ENCODE results near the gene FGF14.

FGF14 gene

GRCh38 chr13:101949681-101950080 lies 452.2 kb downstream of the FGF14 start:
- Mint-ChIP-seq H3K27me3 (peaks cover 3% of the 10 kb centered on the region), H3K9me3 (peaks cover 11% of the 10 kb centered on the region), H3K27ac (no peak overlapping the region), H3K36me3 (ENCODE audit: low read depth) (no peaks in the 10 kb centered on the region), H3K4me3 (no peak overlapping the region), H3K4me1 (ENCODE audit: low read depth) (no peaks in the 10 kb centered on the region)

GRCh38 chr13:101946401-101946800 lies 455.4 kb downstream of the FGF14 start:
- no peak overlapping the region for H3K4me3 Mint-ChIP-seq
- peaks cover 11% of the 10 kb centered on the region for H3K9me3 Mint-ChIP-seq

GRCh38 chr13:101945435-101945834 lies 456.4 kb downstream of the FGF14 start:
- Mint-ChIP-seq H3K36me3 (ENCODE audit: low read depth) (no peaks in the 10 kb centered on the region), H3K27me3 (peaks cover 6% of the 10 kb centered on the region), H3K9me3 (peaks cover 8% of the 10 kb centered on the region), H3K27ac (no peak overlapping the region), H3K4me3 (no peak overlapping the region), H3K4me1 (ENCODE audit: low read depth) (no peaks in the 10 kb centered on the region)

More at GRCh38 chr13:101946401-101946800, 455.4 kb downstream of the FGF14 start:
- no peaks in the 10 kb centered on the region for H3K4me1 Mint-ChIP-seq (ENCODE audit: low read depth)
- H3K27ac Mint-ChIP-seq, result no peak overlapping the region
- H3K36me3 Mint-ChIP-seq (ENCODE audit: low read depth), result no peaks in the 10 kb centered on the region
- peaks cover 9% of the 10 kb centered on the region for H3K27me3 Mint-ChIP-seq

GRCh38 chr13:101944521-101944920 lies 457.3 kb downstream of the FGF14 start:
- no peak overlapping the region for H3K4me3 Mint-ChIP-seq

GRCh38 chr13:101942535-101943157 lies 459.2 kb downstream of the FGF14 start:
- no peak overlapping the region for H3K4me3 Mint-ChIP-seq
- peaks cover 6% of the 10 kb centered on the region for H3K27me3 Mint-ChIP-seq
- H3K36me3 Mint-ChIP-seq (ENCODE audit: low read depth), result no peaks in the 10 kb centered on the region
- no peak overlapping the region for H3K27ac Mint-ChIP-seq
- no peaks in the 10 kb centered on the region for H3K4me1 Mint-ChIP-seq (ENCODE audit: low read depth)
- H3K9me3 Mint-ChIP-seq, result peaks cover 5% of the 10 kb centered on the region

More at GRCh38 chr13:101944521-101944920, 457.3 kb downstream of the FGF14 start:
- Mint-ChIP-seq H3K27me3 (peaks cover 6% of the 10 kb centered on the region), H3K9me3 (peaks cover 8% of the 10 kb centered on the region), H3K27ac (no peak overlapping the region), H3K4me1 (ENCODE audit: low read depth) (no peaks in the 10 kb centered on the region), H3K36me3 (ENCODE audit: low read depth) (no peaks in the 10 kb centered on the region)

GRCh38 chr13:101942038-101942437 lies 459.8 kb downstream of the FGF14 start:
- Mint-ChIP-seq H3K9me3 (peaks cover 2% of the 10 kb centered on the region), H3K36me3 (ENCODE audit: low read depth) (no peaks in the 10 kb centered on the region), H3K4me1 (ENCODE audit: low read depth) (no peaks in the 10 kb centered on the region), H3K27ac (no peak overlapping the region), H3K27me3 (peaks cover 8% of the 10 kb centered on the region), H3K4me3 (no peak overlapping the region)

- Mint-ChIP-seq H3K4me1 (ENCODE audit: low read depth) (no peaks in the 10 kb centered on the region), H3K36me3 (ENCODE audit: low read depth) (no peaks in the 10 kb centered on the region), H3K4me3 (no peak overlapping the region), H3K27me3 (peaks cover 8% of the 10 kb centered on the region), H3K9me3 (no peaks in the 10 kb centered on the region), H3K27ac (no peak overlapping the region)
Observed at GRCh38 chr13:101941095-101941783, 460.6 kb downstream of the FGF14 start.

GRCh38 chr13:101939370-101939769 lies 462.5 kb downstream of the FGF14 start:
- no peak overlapping the region for H3K4me3 Mint-ChIP-seq
- no peaks in the 10 kb centered on the region for H3K36me3 Mint-ChIP-seq (ENCODE audit: low read depth)
- H3K27ac Mint-ChIP-seq, result no peak overlapping the region
- H3K9me3 Mint-ChIP-seq, result no peaks in the 10 kb centered on the region
- H3K27me3 Mint-ChIP-seq, result peaks cover 8% of the 10 kb centered on the region
- H3K4me1 Mint-ChIP-seq (ENCODE audit: low read depth), result no peaks in the 10 kb centered on the region

GRCh38 chr13:101935828-101936227 lies 466.0 kb downstream of the FGF14 start:
- peaks cover 3% of the 10 kb centered on the region for H3K27me3 Mint-ChIP-seq
- no peaks in the 10 kb centered on the region for H3K9me3 Mint-ChIP-seq
- no peaks in the 10 kb centered on the region for H3K4me1 Mint-ChIP-seq (ENCODE audit: low read depth)
- no peak overlapping the region for H3K27ac Mint-ChIP-seq
- H3K4me3 Mint-ChIP-seq, result no peak overlapping the region
- no peaks in the 10 kb centered on the region for H3K36me3 Mint-ChIP-seq (ENCODE audit: low read depth)

- peaks cover under 1% of the 10 kb centered on the region for H3K27me3 Mint-ChIP-seq
- H3K27ac Mint-ChIP-seq, result no peak overlapping the region
- no peaks in the 10 kb centered on the region for H3K36me3 Mint-ChIP-seq (ENCODE audit: low read depth)
Observed at GRCh38 chr13:101931186-101931585, 470.7 kb downstream of the FGF14 start.

GRCh38 chr13:101930331-101930730 lies 471.5 kb downstream of the FGF14 start:
- Mint-ChIP-seq H3K4me1 (ENCODE audit: low read depth) (no peaks in the 10 kb centered on the region), H3K27me3 (peaks cover 9% of the 10 kb centered on the region), H3K4me3 (no peak overlapping the region), H3K9me3 (no peaks in the 10 kb centered on the region), H3K36me3 (ENCODE audit: low read depth) (no peaks in the 10 kb centered on the region), H3K27ac (no peak overlapping the region)

More at GRCh38 chr13:101931186-101931585, 470.7 kb downstream of the FGF14 start:
- Mint-ChIP-seq H3K4me1 (ENCODE audit: low read depth) (no peaks in the 10 kb centered on the region), H3K4me3 (no peak overlapping the region), H3K9me3 (no peaks in the 10 kb centered on the region)

GRCh38 chr13:101925731-101926130 lies 476.1 kb downstream of the FGF14 start:
- H3K9me3 Mint-ChIP-seq, result no peaks in the 10 kb centered on the region
- no peak overlapping the region for H3K27ac Mint-ChIP-seq
- H3K27me3 Mint-ChIP-seq, result peaks cover 27% of the 10 kb centered on the region
- H3K36me3 Mint-ChIP-seq (ENCODE audit: low read depth), result no peaks in the 10 kb centered on the region
- H3K4me1 Mint-ChIP-seq (ENCODE audit: low read depth), result no peaks in the 10 kb centered on the region
- no peak overlapping the region for H3K4me3 Mint-ChIP-seq

GRCh38 chr13:101919541-101920181 lies 482.2 kb downstream of the FGF14 start:
- no peak overlapping the region for H3K4me3 Mint-ChIP-seq
- H3K4me1 Mint-ChIP-seq (ENCODE audit: low read depth), result no peaks in the 10 kb centered on the region
- H3K36me3 Mint-ChIP-seq (ENCODE audit: low read depth), result no peaks in the 10 kb centered on the region
- no peak overlapping the region for H3K27ac Mint-ChIP-seq
- H3K27me3 Mint-ChIP-seq, result peaks cover 60% of the 10 kb centered on the region
- no peaks in the 10 kb centered on the region for H3K9me3 Mint-ChIP-seq

GRCh38 chr13:101917833-101918661 lies 483.8 kb downstream of the FGF14 start:
- Mint-ChIP-seq H3K27me3 (peaks cover 64% of the 10 kb centered on the region), H3K4me1 (ENCODE audit: low read depth) (no peaks in the 10 kb centered on the region), H3K27ac (no peak overlapping the region), H3K9me3 (no peaks in the 10 kb centered on the region), H3K4me3 (no peak overlapping the region), H3K36me3 (ENCODE audit: low read depth) (no peaks in the 10 kb centered on the region)

GRCh38 chr13:101917475-101917810 lies 484.4 kb downstream of the FGF14 start:
- H3K27me3 Mint-ChIP-seq, result peaks cover 63% of the 10 kb centered on the region
- H3K9me3 Mint-ChIP-seq, result no peaks in the 10 kb centered on the region
- no peaks in the 10 kb centered on the region for H3K4me1 Mint-ChIP-seq (ENCODE audit: low read depth)
- no peaks in the 10 kb centered on the region for H3K36me3 Mint-ChIP-seq (ENCODE audit: low read depth)
- no peak overlapping the region for H3K4me3 Mint-ChIP-seq
- H3K27ac Mint-ChIP-seq, result no peak overlapping the region

Measured in stimulated activated naive CD8-positive, alpha-beta T cell treated with anti-CD3 and anti-CD28 coated beads, Interleukin-15, Interleukin-2, amounts not matched to agents 100 ng/mL and 50 ng/mL, for 24 hours (primary cell).